Tibial nerve (tissue), 4 donors: Measurements from ENCODE around the gene AMIGO3. TPM values are rescaled to one million over a fixed set of nuclear protein-coding genes. Genes with fewer than 3 reads are reported as not detected.

ENCODE experiments used
- DNase-seq, 2 donors: peaks; one replicate each; pipeline ENCODE4 v3.0.0-alpha.2; 2019; ENCODE audit warnings: low spot score in 2 of 2
- H3K27ac ChIP-seq, 4 donors: fragments of 200-600 bp; sonication (generic) in 3 of 4; one replicate each; pipeline ENCODE4 v1.5.1; 2017 to 2019; ENCODE audit warnings: mild to moderate bottlenecking in 1 of 4
- H3K27me3 ChIP-seq, 2 donors: fragments of 200-600 bp; sonication (generic) in 1 of 2; one replicate each; pipeline versions ENCODE4 v1.5.1 to v1.6.0; 2017 to 2019
- H3K36me3 ChIP-seq, 3 donors: fragments of 200-600 bp; sonication (generic); one replicate each; pipeline ENCODE4 v1.5.1; 2018 to 2019
- H3K4me1 ChIP-seq, 4 donors: fragments of 200-600 bp; sonication (generic) in 3 of 4; one replicate each; pipeline ENCODE4 v1.5.1; 2017 to 2019
- H3K4me3 ChIP-seq, 4 donors: fragments of 200-600 bp; sonication (generic) in 3 of 4; one replicate each; pipeline ENCODE4 v1.5.1; 2017 to 2019; ENCODE audit warnings: mild to moderate bottlenecking in 1 of 4, moderate library complexity in 1 of 4
- H3K9me3 ChIP-seq, 4 donors: fragments of 200-600 bp; sonication (generic) in 3 of 4; one replicate each; pipeline ENCODE4 v1.5.1; 2017 to 2019
- CTCF ChIP-seq, 5 experiments: fragments of 200-600 bp in 3 of 5; fragments of 450-650 bp in 2 of 5; sonication (generic) in 3 of 5; IDR thresholded peaks; one replicate each; pipeline ENCODE4 v1.5.1; 2016 to 2019; ENCODE audit warnings: antibody characterized with exemption in 5 of 5, mild to moderate bottlenecking in 3 of 5, moderate library complexity in 2 of 5
- EP300 ChIP-seq, 2 donors: sonication (generic); formaldehyde crosslinking; IDR thresholded peaks; one replicate each; pipeline ENCODE4 v1.6.1; 2017; ENCODE audit warnings: antibody characterized with exemption in 2 of 2, mild to moderate bottlenecking in 1 of 2
- POLR2A ChIP-seq, 2 donors: fragments of 450-650 bp; IDR thresholded peaks; one replicate each; pipeline ENCODE4 v1.6.1; 2017; ENCODE audit warnings: antibody characterized with exemption in 2 of 2, mild to moderate bottlenecking in 2 of 2, moderate library complexity in 2 of 2
- WGBS, 2 donors: methylation state at CpG; one replicate each; pipeline ENCODE4 v1.1.5; 2018; 5-methylcytosine and 5-hydroxymethylcytosine counted together
- total RNA-seq, 4 donors: library from RNA; depleted of rRNA; stranded (reverse); fragments of >200 nt; gene quantifications; one replicate each; pipeline ENCODE4 v1.1.0, GENCODE V29; 2016

The AMIGO3 gene
- total RNA-seq, 4 donors from 2014 or later = 2.1 to 4.2 TPM; not detected in 2

- Histone ChIP-seq H3K27me3 (peaks cover 0 to 14% of the 10 kb centered on the region in 2 donors), H3K4me1 (peaks cover 0 to 19% (median 4%) of the 10 kb centered on the region in 4 donors), H3K4me3 (no peak overlapping the region), H3K9me3 (no peaks in the 10 kb centered on the region), H3K36me3 (peaks cover 5 to 74% (median 17%) of the 10 kb centered on the region in 3 donors), H3K27ac (peak overlapping the region in 1 of 4 donors; percentile 11)
- 82 to 88% methylated on average over 3 to 6 of the region's 6 CpGs for WGBS, 2 donors
- no peak for TF ChIP-seq EP300 (IDR thresholded peaks at IDR 0.05)
- no peak for TF ChIP-seq POLR2A (IDR thresholded peaks at IDR 0.05)
- no peak for TF ChIP-seq CTCF (IDR thresholded peaks at IDR 0.05)
- DNase-seq = no peak
Observed at GRCh38 chr3:49683162-49683561, 36.3 kb downstream of the AMIGO3 start.

- no peak for DNase-seq
- Histone ChIP-seq H3K27ac (no peak overlapping the region), H3K27me3 (peaks cover 0 to 4% of the 10 kb centered on the region in 2 donors), H3K9me3 (no peaks in the 10 kb centered on the region), H3K36me3 (peaks cover 5 to 90% (median 25%) of the 10 kb centered on the region in 3 donors), H3K4me1 (peaks cover 0 to 9% (median 2%) of the 10 kb centered on the region in 4 donors), H3K4me3 (no peak overlapping the region)
- WGBS, 2 donors = 77 to 78% methylated on average over 4 of the region's 4 CpGs
- TF ChIP-seq POLR2A (IDR thresholded peaks at IDR 0.05) (no peak), CTCF (IDR thresholded peaks at IDR 0.05) (no peak), EP300 (IDR thresholded peaks at IDR 0.05) (no peak)
Observed at GRCh38 chr3:49681543-49681942, 37.9 kb downstream of the AMIGO3 start.

GRCh38 chr3:49681232-49681522 lies 38.3 kb downstream of the AMIGO3 start:
- Histone ChIP-seq H3K9me3 (no peaks in the 10 kb centered on the region), H3K4me1 (peaks cover 0 to 5% (median under 1%) of the 10 kb centered on the region in 4 donors), H3K27ac (no peak overlapping the region), H3K27me3 (peaks cover 0 to under 1% of the 10 kb centered on the region in 2 donors), H3K4me3 (no peak overlapping the region), H3K36me3 (peaks cover 5 to 94% (median 25%) of the 10 kb centered on the region in 3 donors)
- TF ChIP-seq EP300 (IDR thresholded peaks at IDR 0.05) (no peak), POLR2A (IDR thresholded peaks at IDR 0.05) (no peak), CTCF (IDR thresholded peaks at IDR 0.05) (no peak)
- 100% methylated on average over 1 of the region's 2 CpGs; no CpG with 5 or more reads in 1 of the 2 donors for WGBS, 2 donors
- no peak for DNase-seq

GRCh38 chr3:49680493-49681231 lies 38.8 kb downstream of the AMIGO3 start:
- Histone ChIP-seq H3K36me3 (peaks cover 5 to 99% (median 25%) of the 10 kb centered on the region in 3 donors), H3K27me3 (no peaks in the 10 kb centered on the region), H3K4me3 (no peak overlapping the region), H3K4me1 (peaks cover 0 to 3% (median under 1%) of the 10 kb centered on the region in 4 donors), H3K27ac (no peak overlapping the region), H3K9me3 (no peaks in the 10 kb centered on the region)
- no peak for DNase-seq
- no peak for TF ChIP-seq POLR2A (IDR thresholded peaks at IDR 0.05)
- 77 to 86% methylated on average over 4 to 7 of the region's 7 CpGs for WGBS, 2 donors

GRCh38 chr3:49675912-49676311 lies 43.6 kb downstream of the AMIGO3 start:
- Histone ChIP-seq H3K27me3 (no peaks in the 10 kb centered on the region), H3K36me3 (peaks cover 5 to 54% (median 25%) of the 10 kb centered on the region in 3 donors), H3K4me1 (peaks cover 0 to 21% (median 13%) of the 10 kb centered on the region in 4 donors), H3K9me3 (peaks cover 0 to 5% (median 0%) of the 10 kb centered on the region in 4 donors), H3K27ac (no peak overlapping the region), H3K4me3 (no peak overlapping the region)
- DNase-seq = no peak
- no peak for TF ChIP-seq POLR2A (IDR thresholded peaks at IDR 0.05)
- no peak for TF ChIP-seq CTCF (IDR thresholded peaks at IDR 0.05)
- no peak for TF ChIP-seq EP300 (IDR thresholded peaks at IDR 0.05)
- 90 to 92% methylated on average over 10 to 11 of the region's 11 CpGs for WGBS, 2 donors
